GM23338 (cell line): ENCODE results near the gene TPST2. TPM values are rescaled to one million over a fixed set of nuclear protein-coding genes. Genes with fewer than 3 reads are reported as not detected.

Source experiments
- ATAC-seq: fragments of 200-7000 bp; cut with Tn5 transposase; 3 replicates; pipeline ENCODE4 v1.9.1; 2020
- DNase-seq: peaks from one replicate; pipeline ENCODE4 v3.0.0-alpha.2; 2015; ENCODE audit warnings: low spot score
- H2AFZ ChIP-seq: fragments of 200-600 bp; sonication (generic); 2 replicates; pipeline ENCODE4 v1.8.0; 2016; ENCODE audit warnings: antibody characterized with exemption, mild to moderate bottlenecking, moderate library complexity
- H3F3A ChIP-seq: fragments of 200-600 bp; sonication (generic); replicated peaks from 2 replicates; pipeline ENCODE4 v1.8.0; 2017; ENCODE audit warnings: antibody characterized with exemption, mixed run types, low read depth
- H3K27ac ChIP-seq: fragments of 200-600 bp; sonication (generic); 2 replicates; pipeline ENCODE4 v1.6.1; 2016; ENCODE audit warnings: low read depth
- H3K27me3 ChIP-seq: fragments of 200-600 bp; sonication (generic); 2 replicates; pipeline ENCODE4 v1.8.0; 2016; ENCODE audit warnings: mild to moderate bottlenecking, mixed run types, moderate library complexity; ENCODE audit not compliant: insufficient read depth
- H3K36me3 ChIP-seq: fragments of 200-600 bp; sonication (generic); 2 replicates; pipeline ENCODE4 v1.8.0; 2016; ENCODE audit warnings: mild to moderate bottlenecking; ENCODE audit not compliant: insufficient read depth
- H3K4me1 ChIP-seq: fragments of 200-600 bp; sonication (generic); 2 replicates; pipeline ENCODE4 v1.8.0; 2016; ENCODE audit warnings: mild to moderate bottlenecking, moderate library complexity; ENCODE audit not compliant: insufficient read depth
- H3K4me2 ChIP-seq: fragments of 200-600 bp; sonication (generic); 2 replicates; pipeline ENCODE4 v1.7.1; 2017; ENCODE audit warnings: mixed run types
- H3K4me3 ChIP-seq: fragments of 200-600 bp; sonication (generic); 2 replicates; pipeline ENCODE4 v1.6.1; 2016; ENCODE audit warnings: mixed run types
- H3K79me2 ChIP-seq: fragments of 200-600 bp; sonication (generic); replicated peaks from 2 replicates; pipeline ENCODE4 v1.8.0; 2017; ENCODE audit warnings: mild to moderate bottlenecking; ENCODE audit not compliant: insufficient read depth
- H3K9me2 ChIP-seq: fragments of 200-600 bp; sonication (generic); 2 replicates; pipeline ENCODE4 v1.8.0; 2017; ENCODE audit not compliant: insufficient read depth
- H4K20me1 ChIP-seq: fragments of 200-600 bp; sonication (generic); replicated peaks from 2 replicates; pipeline ENCODE4 v1.8.0; 2017; ENCODE audit warnings: mild to moderate bottlenecking; ENCODE audit not compliant: insufficient read depth
- H3K27ac Mint-ChIP-seq: 2 replicates; pipeline ENCODE4 v1.8.0; 2020; ENCODE audit warnings: inconsistent platforms, mild to moderate bottlenecking, moderate library complexity, mixed read lengths
- H3K27me3 Mint-ChIP-seq: 3 replicates; pipeline ENCODE4 v1.8.0; 2022; ENCODE audit warnings: low read depth, mild to moderate bottlenecking, moderate library complexity, mixed read lengths, inconsistent platforms; ENCODE audit not compliant: insufficient read depth, poor library complexity
- H3K36me3 Mint-ChIP-seq: 3 replicates; pipeline ENCODE4 v1.8.0; 2021; ENCODE audit warnings: low read depth, mild to moderate bottlenecking, inconsistent platforms, moderate library complexity, mixed read lengths
- H3K4me1 Mint-ChIP-seq: 3 replicates; pipeline ENCODE4 v1.8.0; 2020; ENCODE audit warnings: mild to moderate bottlenecking, inconsistent platforms, mixed read lengths
- H3K4me3 Mint-ChIP-seq: 3 replicates; pipeline ENCODE4 v1.8.0; 2021; ENCODE audit warnings: moderate library complexity, mild to moderate bottlenecking, inconsistent platforms, mixed read lengths
- H3K9me3 Mint-ChIP-seq: 3 replicates; pipeline ENCODE4 v1.8.0; 2020; ENCODE audit warnings: moderate library complexity, mild to moderate bottlenecking, inconsistent platforms, mixed read lengths
- CREB1 ChIP-seq: fragments of 250-450 bp; sonication (Bioruptor Pico); IDR thresholded peaks from 2 replicates; pipeline ENCODE4 v1.5.0; 2020; ENCODE audit warnings: low read depth, mild to moderate bottlenecking, moderate library complexity
- CTCF ChIP-seq, 2 experiments: fragments of 200-600 bp in 1 of 2; sonication (generic) in 1 of 2; conservative IDR thresholded peaks; 2 replicates each; pipeline versions ENCODE4 v1.5.1 to v1.6.1; 2016 to 2017; ENCODE audit warnings: antibody characterized with exemption in 2 of 2, low read depth in 2 of 2, mild to moderate bottlenecking in 2 of 2, moderate library complexity in 1 of 2
- ETS1 ChIP-seq: IDR thresholded peaks from 2 replicates; pipeline ENCODE4 v1.6.1; 2016; ENCODE audit warnings: antibody characterized with exemption
- EZH2 ChIP-seq: fragments of 200-600 bp; sonication (generic); IDR thresholded peaks from one replicate; pipeline ENCODE4 v1.8.0; 2017; ENCODE audit warnings: antibody characterized with exemption, mild to moderate bottlenecking, low read depth; ENCODE audit not compliant: unreplicated experiment
- EZH2phosphoT487 ChIP-seq: fragments of 200-600 bp; sonication (generic); IDR thresholded peaks from one replicate; pipeline ENCODE4 v1.8.1; 2018; ENCODE audit warnings: antibody characterized with exemption; ENCODE audit not compliant: unreplicated experiment
- JUNB ChIP-seq: IDR thresholded peaks from one replicate; pipeline ENCODE4 v1.6.1; 2016; ENCODE audit warnings: antibody characterized with exemption; ENCODE audit not compliant: unreplicated experiment
- NANOG ChIP-seq: IDR thresholded peaks from 2 replicates; pipeline ENCODE4 v1.6.1; 2016; ENCODE audit warnings: antibody characterized with exemption, borderline replicate concordance
- POLR2AphosphoS5 ChIP-seq: IDR thresholded peaks from 2 replicates; pipeline ENCODE4 v1.6.1; 2016; ENCODE audit warnings: antibody characterized with exemption, low read depth
- STAT1 ChIP-seq: IDR thresholded peaks from one replicate; pipeline ENCODE4 v1.6.1; 2016; ENCODE audit warnings: antibody characterized with exemption; ENCODE audit not compliant: unreplicated experiment
- ZNF114 ChIP-seq: fragments of 250-450 bp; sonication (Bioruptor Pico); IDR thresholded peaks from 2 replicates; pipeline ENCODE4 v1.5.0; 2020; ENCODE audit warnings: mild to moderate bottlenecking, moderate library complexity
- ZNF331 ChIP-seq: fragments of 250-450 bp; sonication (Bioruptor Pico); IDR thresholded peaks from 2 replicates; pipeline ENCODE4 v1.5.0; 2020; ENCODE audit warnings: low read depth, mild to moderate bottlenecking, moderate library complexity
- ZNF462 ChIP-seq: fragments of 250-450 bp; sonication (Bioruptor Pico); IDR thresholded peaks from 2 replicates; pipeline ENCODE4 v1.5.0; 2020; ENCODE audit warnings: mild to moderate bottlenecking, moderate library complexity
- polyA plus RNA-seq: library from polyadenylated mRNA; unstranded; fragments of >200 nt; fragmentation: Nextera tagmentation; extraction: Ambion mirVana; gene quantifications from 2 replicates; pipeline ENCODE4 v1.2.1, GENCODE V29; 2016
- total RNA-seq: library from RNA; depleted of rRNA; stranded (reverse); fragments of >200 nt; shearing (Covaris generic); gene quantifications from 2 replicates; pipeline ENCODE4 v1.2.3, GENCODE V29; 2014
- TF ChIP-seq, protein P1 (sequence below): IDR thresholded peaks from one replicate; pipeline ENCODE4 v1.6.1; 2018; ENCODE audit warnings: antibody characterized with exemption; ENCODE audit not compliant: unreplicated experiment

TPST2 gene
- total and polyA plus RNA-seq, 2 experiments from 2014 or later, result 37.9 to 127 TPM

- H3K4me1 Mint-ChIP-seq, result peaks cover 70% of the 10 kb centered on the region
- ATAC-seq (no peak), DNase-seq (no peak)
- no peak overlapping the region for H2AFZ ChIP-seq
- H3K4me3 Mint-ChIP-seq, result peak overlapping the region; percentile 10; the same call in 1 of the 3 replicates
- peak overlapping the region; percentile 49 for H3K4me2 ChIP-seq
- H3K27me3 ChIP-seq, result no peaks in the 10 kb centered on the region
- peaks cover 91% of the 10 kb centered on the region for H3K79me2 ChIP-seq
- peak overlapping the region; percentile 75 for H3K27ac Mint-ChIP-seq
- peaks cover 2% of the 10 kb centered on the region; the same call in 2 of the 3 replicates for H3K9me3 Mint-ChIP-seq
- peak overlapping the region; percentile 46 for H3K27ac ChIP-seq
- peaks cover 11% of the 10 kb centered on the region for H3K27me3 Mint-ChIP-seq
- no peaks in the 10 kb centered on the region for H3K9me2 ChIP-seq
- peaks cover 48% of the 10 kb centered on the region for H3K36me3 Mint-ChIP-seq
- peaks cover 22% of the 10 kb centered on the region for H3F3A ChIP-seq
- no peak overlapping the region for H3K4me3 ChIP-seq
- H3K36me3 ChIP-seq, result no peaks in the 10 kb centered on the region
- TF ChIP-seq, protein P1, sequence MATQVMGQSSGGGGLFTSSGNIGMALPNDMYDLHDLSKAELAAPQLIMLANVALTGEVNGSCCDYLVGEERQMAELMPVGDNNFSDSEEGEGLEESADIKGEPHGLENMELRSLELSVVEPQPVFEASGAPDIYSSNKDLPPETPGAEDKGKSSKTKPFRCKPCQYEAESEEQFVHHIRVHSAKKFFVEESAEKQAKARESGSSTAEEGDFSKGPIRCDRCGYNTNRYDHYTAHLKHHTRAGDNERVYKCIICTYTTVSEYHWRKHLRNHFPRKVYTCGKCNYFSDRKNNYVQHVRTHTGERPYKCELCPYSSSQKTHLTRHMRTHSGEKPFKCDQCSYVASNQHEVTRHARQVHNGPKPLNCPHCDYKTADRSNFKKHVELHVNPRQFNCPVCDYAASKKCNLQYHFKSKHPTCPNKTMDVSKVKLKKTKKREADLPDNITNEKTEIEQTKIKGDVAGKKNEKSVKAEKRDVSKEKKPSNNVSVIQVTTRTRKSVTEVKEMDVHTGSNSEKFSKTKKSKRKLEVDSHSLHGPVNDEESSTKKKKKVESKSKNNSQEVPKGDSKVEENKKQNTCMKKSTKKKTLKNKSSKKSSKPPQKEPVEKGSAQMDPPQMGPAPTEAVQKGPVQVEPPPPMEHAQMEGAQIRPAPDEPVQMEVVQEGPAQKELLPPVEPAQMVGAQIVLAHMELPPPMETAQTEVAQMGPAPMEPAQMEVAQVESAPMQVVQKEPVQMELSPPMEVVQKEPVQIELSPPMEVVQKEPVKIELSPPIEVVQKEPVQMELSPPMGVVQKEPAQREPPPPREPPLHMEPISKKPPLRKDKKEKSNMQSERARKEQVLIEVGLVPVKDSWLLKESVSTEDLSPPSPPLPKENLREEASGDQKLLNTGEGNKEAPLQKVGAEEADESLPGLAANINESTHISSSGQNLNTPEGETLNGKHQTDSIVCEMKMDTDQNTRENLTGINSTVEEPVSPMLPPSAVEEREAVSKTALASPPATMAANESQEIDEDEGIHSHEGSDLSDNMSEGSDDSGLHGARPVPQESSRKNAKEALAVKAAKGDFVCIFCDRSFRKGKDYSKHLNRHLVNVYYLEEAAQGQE, result no peak
- no peak for TF ChIP-seq EZH2
- no peak for TF ChIP-seq CTCF (conservative IDR thresholded peaks at IDR 0.05; ENCODE audit: low read depth in 2 of 2)
- no peak for TF ChIP-seq POLR2AphosphoS5
- TF ChIP-seq ZNF331 (CRISPR knock-in tag), result no peak
- TF ChIP-seq STAT1, result no peak
- TF ChIP-seq ZNF114 (CRISPR knock-in tag), result no peak
- TF ChIP-seq ZNF462 (CRISPR knock-in tag), result no peak
- no peak for TF ChIP-seq JUNB
- no peak for TF ChIP-seq EZH2phosphoT487
- no peak for TF ChIP-seq NANOG
- TF ChIP-seq CREB1 (CRISPR knock-in tag), result no peak
- TF ChIP-seq ETS1, result no peak
- peaks cover 6% of the 10 kb centered on the region; the same call in 1 of the 2 replicates for H4K20me1 ChIP-seq
- H3K4me1 ChIP-seq, result peaks cover 61% of the 10 kb centered on the region
These were observed 16.8 kb downstream of the TPST2 start for GRCh38 chr22:26573026-26573662.
